Cortex of kidney (tissue), 1 donor: Measurements from ENCODE around the gene PRRT4.

Experiments used
- DNase-seq: peaks from one replicate; lab custom pipeline; 2025; lab: John Stamatoyannopoulos, UW

PRRT4 gene

DNA sequence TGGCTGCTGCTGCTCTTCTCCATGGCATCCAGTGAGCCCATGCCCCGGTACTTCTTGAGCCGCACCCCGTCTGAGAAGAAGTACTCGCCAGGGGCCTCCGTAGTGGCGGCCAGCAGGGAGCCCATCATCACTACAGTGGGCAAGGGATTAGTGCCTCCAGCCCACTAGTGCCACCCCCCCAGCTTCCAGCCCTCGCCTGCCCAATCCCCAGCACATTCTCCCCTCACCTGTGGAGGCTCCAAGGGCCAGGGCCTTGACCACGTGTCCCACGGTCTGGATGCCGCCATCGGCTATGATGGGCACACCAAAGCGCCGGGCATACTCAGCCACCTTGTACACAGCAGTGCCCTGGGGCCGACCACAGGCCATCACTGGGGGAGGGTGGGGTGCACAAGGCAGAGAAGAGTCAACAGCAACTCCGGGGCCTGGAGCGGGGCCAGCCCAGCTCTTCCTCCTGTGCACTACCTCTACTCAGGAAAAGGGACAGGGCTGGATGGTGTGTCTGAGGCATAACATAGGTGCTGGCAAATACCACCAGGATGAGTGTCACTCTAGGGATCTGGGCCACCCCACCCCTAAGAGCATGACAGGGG is 33.5 kb upstream of the PRRT4 start:
- DNase-seq = no peak

- no peak for DNase-seq
These were observed 32.2 kb upstream of the PRRT4 start for GRCh38 chr7:128393526-128394330.

GRCh38 chr7:128392446-128393327 is 31.2 kb upstream of the PRRT4 start:
- no peak for DNase-seq

GRCh38 chr7:128391805-128392204 is 30.3 kb upstream of the PRRT4 start:
- no peak for DNase-seq

GRCh38 chr7:128390871-128391565 is 29.5 kb upstream of the PRRT4 start:
- DNase-seq = no peak

DNA sequence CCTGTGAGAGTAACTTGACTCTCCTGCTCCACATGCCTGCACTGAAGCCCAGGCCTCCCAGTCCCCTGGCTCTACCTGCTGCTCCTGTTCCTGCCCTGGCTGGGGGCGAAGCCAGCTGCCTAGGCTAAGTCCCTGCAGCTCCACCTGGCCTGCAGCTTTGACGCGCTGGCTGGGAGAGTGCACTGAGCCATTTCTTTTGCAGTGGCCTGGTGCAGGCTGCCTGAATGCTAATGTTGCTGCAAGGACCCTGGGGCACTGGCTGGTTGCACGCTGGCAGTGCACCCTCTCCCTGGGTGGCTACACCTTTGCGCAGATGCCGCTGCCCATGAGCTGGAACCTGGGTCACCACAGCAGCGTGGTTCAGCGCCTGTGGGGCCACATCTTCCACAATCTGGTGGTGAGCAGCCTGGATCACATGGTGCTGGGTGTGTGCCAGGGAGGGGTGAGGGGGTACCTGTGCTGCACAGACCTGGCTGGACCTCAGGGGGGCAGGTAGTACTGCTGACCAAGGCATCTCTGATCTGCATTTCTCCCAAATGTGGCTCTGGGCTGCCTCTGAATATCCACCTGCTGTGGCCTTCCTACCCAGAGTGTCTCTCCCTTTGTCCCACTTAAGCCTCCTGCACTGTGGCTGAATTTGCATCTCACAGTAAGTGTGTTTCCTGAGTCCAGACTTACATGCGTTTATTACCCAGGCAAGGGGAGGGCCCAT is 28.3 kb upstream of the PRRT4 start:
- no peak for DNase-seq

DNA sequence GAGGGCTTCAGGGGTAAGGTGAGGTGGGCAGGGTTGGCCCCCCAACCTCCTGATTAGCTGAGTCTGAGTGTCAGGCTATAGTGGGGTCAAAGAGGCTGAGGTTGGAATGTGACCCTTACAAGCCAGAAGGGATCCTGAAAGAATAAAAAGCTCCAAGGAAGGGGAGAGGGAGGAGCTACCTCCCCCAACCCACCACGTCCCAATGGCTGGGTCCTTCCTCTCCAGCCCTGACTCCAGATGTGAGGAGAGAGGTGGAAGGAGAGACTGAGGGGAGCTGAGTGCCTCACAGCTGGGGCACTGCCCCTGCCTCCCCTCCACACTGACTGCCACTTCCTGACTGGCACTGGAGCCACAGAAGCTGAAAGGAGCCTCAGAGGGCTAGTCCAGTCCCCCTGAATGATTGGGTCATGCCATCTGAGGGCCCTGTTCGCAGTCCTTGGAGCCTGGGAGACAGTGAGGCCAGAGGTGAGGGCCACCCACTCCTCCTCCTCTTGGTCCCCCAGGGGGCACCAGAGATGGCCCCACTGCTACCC is 27.7 kb upstream of the PRRT4 start:
- DNase-seq = no peak

DNA sequence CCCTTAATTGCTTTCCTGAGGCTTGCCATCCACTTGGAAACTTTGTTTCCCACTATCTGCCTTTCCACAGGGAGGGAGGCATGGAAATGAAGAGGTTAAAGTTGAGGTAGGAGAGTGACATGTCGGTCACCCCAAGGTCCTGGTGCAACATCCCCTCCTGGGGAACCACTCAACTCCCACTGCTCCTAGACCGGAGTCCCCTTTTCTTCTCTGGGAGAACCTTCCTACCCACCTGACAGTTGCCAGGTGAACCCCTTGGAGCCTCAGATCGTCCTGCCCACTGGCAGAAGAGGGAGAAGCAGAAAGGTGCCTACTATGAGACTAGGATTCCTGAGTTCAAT is 26.6 kb upstream of the PRRT4 start:
- DNase-seq = no peak

DNA sequence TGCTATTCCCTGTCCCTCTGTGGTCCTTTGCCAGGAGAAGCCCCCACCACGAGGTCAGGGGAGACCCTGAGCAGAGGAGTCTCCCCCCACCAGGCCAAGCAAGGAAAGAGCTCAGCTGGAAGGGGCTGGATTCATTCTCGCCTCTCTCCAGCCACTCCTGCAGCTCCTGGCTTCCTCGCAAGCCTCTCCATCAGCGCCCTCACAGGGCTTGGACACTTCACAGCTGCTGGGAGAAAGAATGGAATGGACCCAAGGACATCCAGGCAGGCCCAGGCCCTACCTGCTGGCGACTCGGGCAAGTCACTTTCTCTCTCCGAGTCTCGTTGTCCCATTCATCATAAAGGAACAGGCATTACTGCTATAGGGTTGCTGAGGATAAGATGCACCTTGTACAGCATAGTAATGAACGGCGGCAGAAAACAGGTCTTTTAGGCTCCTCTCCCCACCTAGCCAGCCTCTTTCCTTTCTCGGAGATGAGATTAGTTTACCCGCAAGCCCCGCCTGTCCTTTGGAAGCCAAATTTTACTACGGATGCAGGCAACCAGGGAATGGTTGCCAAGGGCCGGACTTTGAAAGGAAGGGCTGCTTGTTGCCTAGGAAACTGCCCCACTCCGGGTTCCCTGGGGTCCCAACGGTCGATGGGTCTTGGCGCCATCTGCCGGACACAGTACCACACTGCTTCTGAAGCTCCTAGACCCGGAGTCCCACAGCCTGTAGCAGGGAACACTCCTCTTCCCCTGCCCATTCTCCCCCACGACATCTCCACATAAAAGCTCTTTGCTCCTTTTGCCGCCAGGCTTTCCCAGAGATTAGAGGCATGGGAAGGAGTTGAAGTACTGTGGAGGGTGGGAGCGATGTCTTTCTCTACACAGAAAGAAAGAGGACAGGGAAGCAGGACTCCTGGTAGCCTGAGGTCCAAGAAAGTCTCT is 26.0 kb upstream of the PRRT4 start:
- no peak for DNase-seq

- DNase-seq = no peak
These were observed 24.8 kb upstream of the PRRT4 start for GRCh38 chr7:128385988-128386925.

DNA sequence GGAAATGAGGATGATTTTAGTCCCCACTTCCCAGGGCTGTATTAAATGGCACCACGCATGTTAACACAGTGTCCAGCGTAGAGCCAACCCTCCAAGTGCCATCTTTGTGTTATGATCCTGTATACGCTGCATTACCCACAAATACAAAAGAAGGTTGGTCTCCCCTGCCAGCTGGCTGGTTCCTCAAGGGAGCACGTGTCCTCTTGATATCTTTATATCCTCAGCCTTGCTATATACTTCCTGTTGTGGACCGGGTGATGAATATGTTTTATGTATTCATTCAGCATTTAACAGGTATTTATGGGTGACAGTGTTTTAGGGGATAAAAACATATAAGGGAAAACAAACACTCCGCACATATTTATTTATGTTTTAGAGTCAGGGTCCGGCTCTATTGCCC is 23.2 kb upstream of the PRRT4 start:
- no peak for DNase-seq

GRCh38 chr7:128383776-128384175 is 22.3 kb upstream of the PRRT4 start:
- DNase-seq = no peak

- DNase-seq = no peak
These were observed 19.8 kb upstream of the PRRT4 start for GRCh38 chr7:128381161-128381821.

DNA sequence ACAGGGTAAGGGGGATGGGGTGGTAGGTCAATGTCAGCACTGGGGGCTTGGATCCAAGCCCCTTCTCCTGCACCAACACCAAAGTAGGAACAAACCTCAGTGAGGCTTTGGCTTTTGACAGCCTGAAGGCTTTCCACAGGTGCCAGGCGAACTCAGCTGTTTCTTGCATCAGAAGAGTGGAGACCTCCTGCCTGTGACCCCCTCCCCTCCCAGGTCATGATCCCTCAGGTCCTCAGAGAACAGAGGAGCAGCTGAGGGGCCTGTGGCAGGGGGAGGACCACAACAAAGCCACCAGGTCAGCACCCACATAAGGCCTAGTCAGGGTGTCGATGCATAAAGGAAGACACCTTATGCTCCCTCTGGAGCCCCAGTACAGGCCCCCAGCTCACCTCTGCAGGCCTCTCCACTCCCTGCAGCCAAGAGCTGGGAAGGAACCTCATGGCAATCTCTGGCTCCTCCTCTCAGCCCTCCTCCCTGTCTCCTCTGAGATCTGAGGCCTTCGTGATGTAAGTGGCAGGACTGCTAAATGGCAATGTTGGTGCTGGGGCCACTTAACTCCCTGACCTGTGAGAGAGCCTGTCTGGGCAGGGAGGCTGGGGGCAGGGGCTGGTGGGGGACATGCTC is 19.1 kb upstream of the PRRT4 start:
- no peak for DNase-seq

DNA sequence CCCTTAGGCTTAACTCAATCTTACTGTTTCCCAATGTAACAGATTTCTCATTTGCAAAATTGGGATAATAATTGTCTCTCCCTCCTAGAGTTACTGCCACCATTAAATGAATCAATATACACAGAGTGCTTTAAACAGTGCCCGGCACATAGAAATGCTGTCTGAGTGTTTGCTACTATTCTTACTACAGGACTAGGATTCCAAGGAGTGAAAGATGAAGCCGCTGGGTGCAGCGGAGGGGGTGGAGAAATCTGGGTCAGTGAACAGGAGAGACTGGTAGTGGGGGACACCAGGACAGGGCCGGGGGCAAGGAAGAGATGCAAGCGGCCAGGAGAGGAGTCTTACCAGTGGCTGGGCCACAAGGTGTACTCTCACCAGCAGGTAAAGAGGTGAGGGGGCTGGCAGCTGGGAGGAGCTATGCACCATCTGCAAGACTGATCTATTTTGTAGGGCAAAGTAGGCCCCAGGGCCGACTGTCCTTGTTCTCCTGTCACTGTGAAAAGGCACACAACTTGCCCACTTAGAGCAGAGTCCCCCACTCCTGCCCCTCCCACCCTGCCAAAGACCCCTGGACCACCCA is 18.5 kb upstream of the PRRT4 start:
- no peak for DNase-seq

DNA sequence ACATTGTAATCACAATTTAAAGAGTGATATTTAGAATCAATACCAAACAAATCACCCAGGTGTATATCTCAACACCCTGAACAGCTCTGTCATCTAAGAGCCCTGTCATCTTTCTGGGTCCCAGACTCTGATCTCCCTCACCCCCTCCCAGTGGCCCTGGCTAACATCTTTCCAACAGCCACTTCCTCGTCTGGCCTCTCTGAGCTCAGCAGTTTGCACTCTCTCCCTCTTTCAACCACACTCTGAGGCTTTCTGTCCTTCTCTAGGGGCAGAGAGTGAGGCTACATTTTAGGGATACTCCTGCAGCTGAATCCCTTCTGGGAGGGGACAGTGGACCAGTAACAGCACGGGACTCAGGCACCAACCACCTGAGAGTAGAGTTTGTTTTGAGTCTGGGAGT is 17.1 kb upstream of the PRRT4 start:
- DNase-seq = no peak

DNA sequence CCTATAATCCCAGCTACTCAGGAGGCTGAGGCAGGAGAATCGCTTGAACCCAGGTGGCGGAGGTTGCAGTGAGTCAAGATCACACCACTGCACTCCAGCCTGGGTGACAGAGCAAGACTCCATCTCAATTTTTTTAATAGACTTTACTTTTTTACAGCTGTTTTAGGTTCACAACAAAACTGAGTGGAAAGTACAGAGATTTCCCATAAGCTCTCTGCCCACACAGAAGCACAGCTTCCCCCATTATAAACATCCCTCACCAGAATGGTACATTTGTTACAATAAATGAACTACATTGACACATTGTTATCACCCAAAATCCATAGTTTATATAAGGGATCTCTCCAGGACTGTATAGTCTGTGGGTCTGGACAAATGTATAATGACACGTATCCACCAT is 14.6 kb upstream of the PRRT4 start:
- no peak for DNase-seq

DNA sequence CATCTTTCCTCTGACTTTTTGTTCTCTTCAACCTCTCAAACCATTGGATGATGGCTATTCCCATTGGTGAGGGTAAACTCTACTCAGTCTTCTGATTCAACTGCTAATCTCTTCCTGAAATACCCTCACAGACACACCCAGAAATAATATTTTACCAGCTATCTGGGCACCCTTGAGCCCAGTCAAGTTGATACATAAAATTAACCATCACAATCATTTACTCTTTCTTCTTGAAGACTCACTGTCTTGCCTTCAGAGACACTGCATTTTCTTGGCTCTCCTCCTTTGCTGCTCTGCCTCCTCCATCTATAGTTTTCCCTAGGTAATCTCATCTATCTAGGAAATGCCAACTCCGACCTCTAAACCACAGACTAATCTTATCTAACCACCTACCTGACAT is 12.6 kb upstream of the PRRT4 start:
- DNase-seq = no peak
